NK-92 treated with Interleukin-12 subunit alpha and Interleukin-12 subunit beta, amount 100 ng/mL, for 24 hours (cell line): ENCODE data around the gene LDLRAD3.

ENCODE experiments used
- DNase-seq: peaks from one replicate; lab custom pipeline; 2025; lab: John Stamatoyannopoulos, UW

Gene LDLRAD3

DNA sequence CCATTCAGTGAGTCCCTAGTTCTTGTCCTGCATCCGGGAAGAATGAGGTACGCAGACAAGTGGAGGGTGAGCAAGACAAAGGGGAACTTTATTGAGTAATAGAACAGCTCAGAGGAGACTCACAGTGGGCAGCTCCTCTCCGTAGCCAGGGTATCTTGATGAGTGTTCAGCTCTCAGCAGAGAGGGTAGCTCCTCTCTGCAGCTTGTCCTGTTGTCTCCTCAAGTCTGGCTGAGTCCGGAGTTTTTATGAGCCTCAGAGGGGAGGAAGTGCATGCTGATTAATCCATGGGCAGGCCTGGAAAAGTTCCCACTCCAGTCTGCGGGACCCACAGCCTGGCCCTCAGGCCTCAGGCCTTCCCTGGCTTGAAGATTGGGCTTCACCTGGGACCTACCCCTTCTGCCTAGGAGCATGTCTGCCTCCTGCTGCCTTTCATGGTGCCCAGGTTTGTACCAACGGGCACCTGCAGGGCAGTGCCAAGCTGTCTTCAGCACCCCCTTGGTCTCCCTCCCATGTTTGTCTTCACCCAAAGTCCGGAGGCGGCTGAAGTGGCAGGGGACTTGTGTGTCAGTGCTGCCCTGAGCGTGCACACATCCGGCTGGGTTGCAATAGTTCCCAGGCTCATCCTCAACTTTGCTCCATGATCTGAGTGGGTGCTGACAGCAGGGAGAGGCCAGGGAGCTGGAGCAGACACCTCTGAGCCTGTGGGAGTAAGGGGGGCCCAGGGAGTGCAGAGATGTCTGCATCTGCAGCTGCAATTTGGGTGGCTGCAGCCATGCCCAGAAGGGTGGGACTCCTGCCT is 134.2 kb downstream of the LDLRAD3 start:
- no peak for DNase-seq

DNA sequence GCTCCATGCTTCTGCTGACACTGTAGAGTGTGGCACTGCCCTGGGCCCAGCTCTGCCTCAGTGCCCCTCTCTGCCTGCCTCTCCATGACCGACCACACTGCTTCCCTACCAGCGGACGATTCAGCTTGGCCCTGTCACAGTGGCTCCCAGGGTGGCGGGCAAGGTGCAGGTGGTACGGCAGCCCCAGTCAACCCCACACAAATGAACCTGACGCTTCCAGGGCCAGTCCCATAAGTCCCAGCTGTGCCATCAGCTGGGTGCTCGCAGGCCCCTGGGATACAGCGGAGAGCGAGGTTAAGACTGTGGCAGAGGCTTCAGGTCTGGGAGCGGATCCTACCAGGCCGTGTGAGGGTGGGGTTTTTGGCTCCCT is 134.8 kb downstream of the LDLRAD3 start:
- no peak for DNase-seq

DNA sequence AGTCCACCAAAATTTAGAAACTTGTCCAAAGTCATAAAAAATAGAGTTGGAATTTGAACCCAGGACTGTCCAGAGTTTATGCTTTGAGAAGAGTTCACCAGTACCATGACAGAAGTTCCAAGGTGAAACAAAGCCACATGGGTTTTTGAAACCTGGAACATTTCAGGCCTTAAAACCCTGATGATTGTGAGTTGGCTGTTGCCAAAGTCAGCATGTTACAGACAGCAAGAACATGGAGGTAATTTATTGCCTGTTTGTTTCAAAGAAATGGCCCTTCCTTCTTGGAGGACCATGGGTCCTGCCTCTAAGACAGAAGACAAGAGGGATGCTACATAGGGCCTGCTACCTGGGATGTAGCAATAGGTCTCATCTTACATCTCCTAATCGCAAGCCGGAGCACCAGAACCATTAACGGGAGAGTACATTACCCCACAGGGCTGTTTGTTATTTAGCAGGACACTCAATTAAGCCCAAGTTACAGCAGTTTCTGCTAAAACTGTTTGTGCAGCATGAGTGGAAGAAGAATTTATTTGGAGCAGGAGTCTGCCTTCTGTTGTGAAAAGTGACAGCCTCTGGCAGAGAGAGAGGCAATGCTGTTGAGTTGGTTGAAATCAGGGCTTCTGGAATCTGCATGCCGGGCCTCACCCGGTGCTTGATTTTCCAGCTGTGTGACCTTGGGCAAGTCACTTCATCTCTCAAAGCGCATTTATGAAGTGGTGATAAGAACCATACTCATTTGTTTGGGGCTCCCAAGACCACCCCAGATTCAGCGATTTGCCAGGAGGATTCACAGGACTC is 136.2 kb downstream of the LDLRAD3 start:
- no peak for DNase-seq

DNA sequence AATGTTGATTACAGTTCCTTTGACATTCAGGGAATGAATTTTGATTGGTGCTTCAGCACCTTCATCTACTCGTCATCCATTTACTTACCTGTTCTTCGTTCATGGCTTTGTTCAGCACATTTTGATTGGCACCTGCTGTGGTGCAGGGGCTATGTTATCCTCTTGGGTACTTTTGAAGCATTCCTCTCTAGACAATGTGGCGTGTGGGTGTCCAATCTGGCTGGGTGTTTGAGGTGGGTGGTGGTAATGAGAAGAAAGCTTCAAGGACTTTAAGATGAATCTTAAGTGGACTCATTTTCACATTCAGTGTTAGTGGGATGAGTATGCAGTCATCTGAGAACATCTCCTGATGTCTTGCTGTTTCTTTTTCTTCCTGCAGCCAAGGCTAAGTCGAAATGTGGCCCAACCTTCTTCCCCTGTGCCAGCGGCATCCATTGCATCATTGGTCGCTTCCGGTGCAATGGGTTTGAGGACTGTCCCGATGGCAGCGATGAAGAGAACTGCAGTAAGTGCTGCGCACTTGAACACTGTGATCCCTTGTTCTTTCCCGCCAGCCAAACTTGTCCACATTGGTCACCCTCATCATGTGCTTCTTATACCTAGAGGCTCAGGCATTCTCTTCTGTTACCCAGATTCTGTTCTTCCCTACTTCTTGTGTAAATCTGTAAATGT is 137.5 kb downstream of the LDLRAD3 start:
- DNase-seq = no peak

DNA sequence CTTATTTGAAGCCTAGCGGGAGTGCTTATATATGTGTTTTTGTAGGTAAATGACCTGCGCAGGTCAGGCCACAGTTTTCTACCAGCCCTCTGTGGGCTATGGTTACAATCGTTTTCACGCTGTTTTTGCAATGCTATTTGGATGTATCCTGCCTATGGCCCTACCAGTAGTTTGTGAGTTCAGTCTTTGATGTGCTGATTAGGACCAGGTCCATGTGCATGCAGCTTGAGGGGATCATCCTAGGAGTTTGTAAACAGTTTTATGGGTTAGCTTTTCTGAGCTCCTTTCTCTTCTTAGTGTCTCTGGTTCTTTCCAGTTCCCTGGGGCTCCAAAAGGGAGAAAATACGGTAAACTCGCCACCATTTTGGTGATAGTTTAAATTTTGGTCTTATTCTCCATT is 142.5 kb downstream of the LDLRAD3 start:
- DNase-seq = no peak

DNA sequence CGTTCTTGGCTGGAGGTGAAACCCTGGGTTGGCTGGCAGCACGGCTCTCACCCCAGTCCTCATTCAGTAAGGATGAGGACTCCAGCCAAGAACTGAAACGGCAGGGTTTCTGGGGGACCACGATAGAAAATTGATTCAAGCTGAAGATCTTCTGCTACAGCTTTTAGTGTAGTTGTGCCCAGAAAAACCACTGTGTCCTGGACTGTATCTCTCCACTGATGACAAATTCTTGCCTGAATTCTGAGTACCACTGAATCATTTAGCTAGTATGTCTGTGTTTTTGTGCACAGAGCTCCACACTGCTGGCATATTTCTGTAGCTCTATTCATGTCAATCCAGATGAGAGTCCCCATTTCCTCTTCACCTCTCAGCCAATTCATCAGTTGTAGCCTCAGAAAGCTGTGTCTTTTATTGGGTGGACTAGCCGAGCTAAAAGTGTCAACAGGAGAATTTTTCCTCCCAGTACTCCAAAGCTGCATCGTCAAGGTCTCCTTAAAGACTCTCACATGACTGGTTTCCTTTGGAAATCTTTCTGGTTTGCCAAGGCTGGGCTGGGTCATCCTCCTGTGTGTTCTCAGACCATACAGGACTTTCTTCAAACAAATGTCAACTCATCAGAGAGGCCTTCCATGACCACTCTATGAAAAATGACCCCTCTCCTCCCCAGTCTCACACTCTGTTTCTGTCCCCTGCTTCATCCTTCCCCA is 144.6 kb downstream of the LDLRAD3 start:
- no peak for DNase-seq

DNA sequence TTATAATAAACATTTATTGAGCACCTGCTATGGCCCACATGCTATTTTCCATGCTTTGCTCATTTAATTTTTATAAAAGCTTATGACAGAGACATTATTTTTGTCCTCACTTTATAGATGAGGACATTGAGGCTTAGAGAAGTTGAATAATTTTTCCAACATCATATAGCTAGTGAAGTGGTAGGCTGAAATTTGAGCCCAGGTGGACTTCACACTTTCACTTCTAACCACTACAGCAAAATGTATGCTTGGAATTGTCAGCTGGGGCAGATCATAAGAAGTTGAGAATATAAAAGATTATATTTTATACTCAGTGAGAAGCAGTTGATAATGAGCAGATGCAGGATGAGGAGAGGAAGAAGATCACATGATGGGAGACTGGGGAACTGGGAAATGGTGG is 146.1 kb downstream of the LDLRAD3 start:
- DNase-seq = no peak

DNA sequence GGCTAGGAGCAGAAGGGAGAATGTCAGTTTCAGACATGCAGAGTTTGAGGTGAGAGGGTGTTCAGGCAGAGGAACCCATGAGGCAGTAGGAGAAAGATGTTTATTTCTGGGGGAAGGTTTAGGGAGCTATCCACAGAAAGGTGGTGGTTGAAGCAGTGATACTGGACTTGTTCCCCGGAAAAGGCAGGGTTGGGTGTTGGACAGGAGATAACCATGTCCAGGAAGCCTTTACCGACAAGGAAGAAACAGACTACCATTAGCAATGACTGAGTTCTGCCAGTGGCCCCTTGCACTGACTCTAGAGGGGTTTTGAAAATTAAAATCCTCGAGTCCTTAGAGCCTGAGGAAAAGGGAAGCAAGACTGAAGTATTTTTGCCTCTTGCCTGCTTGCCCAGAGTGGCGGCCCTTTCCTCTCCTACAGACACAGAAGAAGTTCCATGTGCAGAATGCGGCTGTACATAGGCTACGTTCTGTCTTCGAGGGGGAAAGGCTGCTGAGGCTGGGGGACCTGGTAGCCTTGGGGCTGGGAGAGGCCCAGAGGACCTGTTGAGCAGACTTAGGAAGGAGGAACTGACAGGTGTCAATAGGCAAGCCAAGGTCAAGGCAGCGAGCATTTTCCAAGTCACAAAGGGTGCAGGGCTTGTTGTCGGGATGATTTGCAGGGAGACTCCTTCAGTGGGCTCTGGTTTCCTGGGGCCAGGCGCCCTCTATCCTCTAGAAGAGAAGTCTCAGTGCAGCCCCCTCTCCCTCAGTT is 146.7 kb downstream of the LDLRAD3 start:
- DNase-seq = no peak

DNA sequence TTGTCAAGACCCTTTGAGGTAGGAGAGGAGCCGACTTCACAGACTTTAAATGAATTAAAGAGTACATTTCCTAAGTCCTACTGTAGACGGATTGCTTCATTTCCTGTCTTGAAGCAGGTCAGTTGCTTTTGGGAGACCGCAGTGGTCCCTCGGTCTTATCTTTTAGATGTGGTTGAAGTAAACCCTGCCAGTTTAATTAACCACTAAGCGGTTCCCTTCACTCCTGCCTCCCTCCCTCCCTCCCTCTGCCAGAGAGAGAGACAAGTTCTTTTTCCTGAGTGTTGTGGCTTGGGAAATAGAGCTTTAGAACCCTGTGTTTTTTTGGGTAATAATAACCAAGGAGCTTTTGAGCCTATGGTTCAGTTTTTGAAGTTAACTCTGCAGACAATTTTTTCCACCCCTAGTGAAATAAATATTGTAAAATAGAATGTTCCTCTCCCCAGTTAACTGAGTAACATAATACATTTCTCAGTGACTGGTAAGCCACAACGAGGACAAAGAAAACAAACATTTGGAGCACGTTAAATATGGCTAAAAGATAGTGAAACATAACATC is 147.5 kb downstream of the LDLRAD3 start:
- DNase-seq = no peak

DNA sequence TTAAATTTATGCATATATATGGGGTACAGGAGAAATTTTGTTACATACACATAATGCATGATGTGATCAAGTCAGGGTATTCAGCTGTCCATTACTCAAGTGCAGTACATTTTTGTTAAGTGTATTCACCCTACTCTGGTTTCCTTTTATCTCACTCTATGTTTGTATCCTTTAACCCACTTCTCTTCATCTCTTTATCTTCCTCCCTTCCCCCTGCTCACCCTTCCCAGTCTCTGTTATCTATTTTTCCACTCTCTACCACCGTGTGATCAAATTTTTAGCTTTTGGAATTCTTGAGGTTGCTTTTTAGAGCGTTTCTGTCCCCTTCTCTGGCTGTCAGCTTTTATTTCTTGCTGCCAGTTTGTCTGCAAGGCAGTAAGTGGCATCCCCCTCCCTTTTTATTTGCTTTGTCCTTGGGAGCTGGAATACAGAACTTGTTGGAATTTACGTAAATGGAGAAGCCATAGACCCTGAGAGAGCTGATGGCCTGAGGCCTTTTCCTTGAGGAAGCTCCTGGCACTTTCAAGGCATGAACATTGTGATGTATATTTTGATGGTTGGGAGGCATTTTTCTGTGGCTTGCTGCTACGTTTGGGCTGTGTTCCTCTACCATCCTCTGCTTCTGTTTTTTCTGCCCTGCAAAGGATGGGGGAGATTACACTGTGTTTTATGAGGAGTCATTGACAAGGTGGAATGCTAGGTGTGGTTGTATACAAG is 148.6 kb downstream of the LDLRAD3 start:
- no peak for DNase-seq

DNA sequence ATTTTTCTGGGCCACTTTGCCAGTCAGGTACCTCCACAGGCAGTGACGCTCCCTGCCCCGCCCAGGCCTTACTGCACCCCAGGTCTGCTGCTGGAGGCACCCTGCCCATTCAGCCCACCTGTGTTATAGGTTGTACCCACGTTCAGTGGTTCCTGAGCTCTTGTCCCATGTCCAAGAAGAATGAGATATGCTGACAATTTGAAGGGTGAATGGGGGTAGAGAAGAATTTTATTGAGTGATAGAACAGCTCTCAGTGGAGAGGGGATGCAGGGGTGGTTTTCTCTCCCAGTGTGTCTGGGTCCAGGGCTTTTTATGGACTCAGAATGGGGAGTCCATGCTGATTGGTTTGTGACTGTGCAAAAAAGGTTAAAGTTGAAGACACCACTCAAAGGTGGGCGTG is 149.7 kb downstream of the LDLRAD3 start:
- DNase-seq = no peak

DNA sequence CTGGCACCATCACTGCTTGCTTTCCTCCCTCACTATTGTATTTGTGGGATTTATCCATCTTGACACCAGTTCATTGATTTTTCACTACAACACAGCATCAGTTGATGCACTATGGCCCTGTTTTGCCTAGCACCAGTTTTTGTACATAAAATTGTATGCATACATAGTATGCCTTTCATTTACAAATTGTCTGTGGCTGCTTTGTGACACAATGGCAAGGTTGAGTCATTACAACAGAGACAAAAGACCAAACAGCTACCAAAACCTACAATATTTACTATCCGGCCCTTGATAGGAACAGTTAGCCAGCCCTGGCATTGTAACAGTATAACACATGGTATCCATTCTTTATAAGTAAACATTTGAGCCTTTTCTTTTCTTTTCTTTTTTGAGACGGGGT is 150.3 kb downstream of the LDLRAD3 start:
- no peak for DNase-seq

DNA sequence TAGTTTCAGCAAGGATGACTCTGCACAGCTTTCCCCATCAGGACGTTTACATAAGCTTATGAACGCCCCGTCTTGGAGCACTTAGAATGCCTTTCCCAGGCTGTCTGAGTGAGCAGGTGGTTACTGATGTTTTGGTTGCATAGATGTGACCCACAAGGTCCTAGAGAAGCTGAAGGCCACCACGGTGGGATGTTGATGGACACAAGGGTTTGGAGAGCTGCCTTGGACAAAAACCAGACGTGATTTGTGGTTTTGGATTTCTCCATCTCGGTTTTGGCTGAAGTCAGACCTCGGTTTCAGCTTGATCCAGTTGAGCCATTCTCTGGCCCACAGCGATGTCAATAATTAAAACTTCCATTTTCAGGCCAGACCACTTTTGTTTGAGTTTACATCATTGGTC is 151.9 kb downstream of the LDLRAD3 start:
- DNase-seq = no peak

DNA sequence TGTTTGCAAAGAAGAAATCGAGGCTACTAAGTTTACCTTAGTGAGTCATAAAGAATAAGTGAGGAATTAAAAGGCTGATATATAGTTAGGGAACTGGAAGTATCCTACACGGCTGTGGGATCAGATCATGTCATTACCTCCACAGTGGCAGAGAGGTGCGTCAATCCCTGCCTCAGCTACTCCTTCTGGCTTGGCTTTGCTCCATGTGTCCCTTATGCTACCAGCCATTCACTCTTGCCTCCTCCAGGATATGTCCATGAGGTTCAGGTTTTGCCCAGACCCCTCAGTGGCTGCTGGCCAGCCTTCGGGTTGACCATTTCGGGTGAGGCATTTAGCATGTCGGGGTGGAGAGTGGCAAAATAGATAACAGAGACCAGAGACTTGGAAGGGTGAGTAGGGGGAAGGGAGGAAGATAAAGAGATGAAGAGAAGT is 153.4 kb downstream of the LDLRAD3 start:
- DNase-seq = no peak

DNA sequence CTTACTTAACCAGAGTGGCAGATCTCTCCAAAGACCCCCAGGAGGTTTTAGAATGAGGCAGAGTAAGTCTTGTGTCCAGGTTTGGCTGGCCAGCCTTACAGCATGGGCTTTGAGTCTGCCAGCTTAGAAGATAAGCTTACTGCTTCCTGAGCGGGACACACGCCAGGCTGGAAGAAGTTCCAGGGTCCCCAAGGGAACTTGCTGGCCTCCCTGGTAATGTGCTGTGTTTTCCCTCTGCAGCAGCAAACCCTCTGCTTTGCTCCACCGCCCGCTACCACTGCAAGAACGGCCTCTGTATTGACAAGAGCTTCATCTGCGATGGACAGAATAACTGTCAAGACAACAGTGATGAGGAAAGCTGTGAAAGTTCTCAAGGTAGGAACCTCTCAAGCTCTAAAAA is 154.2 kb downstream of the LDLRAD3 start:
- no peak for DNase-seq

DNA sequence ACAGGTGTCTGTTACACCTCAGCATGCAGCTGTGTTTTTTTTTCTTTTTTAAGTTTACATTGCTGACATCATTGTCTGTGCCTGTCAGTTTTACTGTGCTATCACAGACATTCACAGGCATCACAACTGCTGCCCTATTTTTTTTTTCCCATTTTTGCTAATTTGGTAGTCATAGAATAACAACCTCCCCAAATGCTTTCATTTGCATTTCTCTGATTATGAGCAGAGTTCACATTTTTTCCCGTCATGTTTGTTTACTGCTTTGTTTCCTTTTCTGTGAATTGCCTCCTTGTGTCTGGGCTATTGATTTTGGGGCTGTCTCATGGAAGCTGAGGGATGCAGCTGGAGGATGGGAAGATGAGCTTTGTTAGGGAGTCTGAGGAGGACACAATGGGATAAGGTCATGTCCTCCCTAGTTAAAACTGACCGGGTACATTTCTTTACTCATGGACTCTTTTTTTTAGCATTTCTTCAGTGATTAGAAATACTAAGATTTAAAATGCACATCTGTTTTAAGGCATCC is 155.1 kb downstream of the LDLRAD3 start:
- no peak for DNase-seq

DNA sequence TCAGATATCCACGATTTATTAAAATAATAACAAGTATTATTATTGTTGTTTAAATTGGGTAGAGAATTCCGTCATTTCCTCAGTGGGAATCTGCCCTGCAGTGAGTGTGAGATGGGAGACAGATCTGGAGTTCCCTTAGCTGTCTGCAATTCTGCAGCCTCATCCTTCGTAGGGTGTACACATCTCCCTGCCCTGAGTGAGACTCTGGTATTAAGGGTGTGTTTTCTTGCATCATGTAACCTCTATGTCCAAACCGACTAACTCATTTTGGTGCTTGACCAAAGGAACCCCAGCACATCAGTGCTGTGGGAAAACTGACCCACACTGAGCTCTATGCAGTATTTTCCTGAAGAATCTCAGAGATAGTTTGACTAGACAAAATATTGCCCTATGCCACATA is 157.6 kb downstream of the LDLRAD3 start:
- DNase-seq = no peak

DNA sequence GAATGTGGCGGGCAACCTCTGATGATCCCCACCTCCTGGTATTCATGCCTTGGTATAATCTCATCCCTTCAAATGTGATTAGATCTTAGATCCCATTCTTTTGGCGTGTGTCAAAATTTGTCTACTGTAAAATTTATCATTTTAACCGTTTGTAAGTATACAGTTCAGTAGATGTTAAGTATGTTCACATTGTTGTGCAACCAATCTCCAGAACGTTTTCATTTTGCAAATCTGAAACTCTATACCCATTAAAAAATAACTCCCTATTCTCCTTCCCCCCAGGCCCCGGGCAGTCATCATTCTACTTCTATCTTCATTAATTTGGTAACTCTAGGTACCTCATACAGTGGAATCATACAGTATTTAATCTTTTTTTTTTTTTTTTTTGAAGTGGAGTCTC is 159.0 kb downstream of the LDLRAD3 start:
- no peak for DNase-seq

DNA sequence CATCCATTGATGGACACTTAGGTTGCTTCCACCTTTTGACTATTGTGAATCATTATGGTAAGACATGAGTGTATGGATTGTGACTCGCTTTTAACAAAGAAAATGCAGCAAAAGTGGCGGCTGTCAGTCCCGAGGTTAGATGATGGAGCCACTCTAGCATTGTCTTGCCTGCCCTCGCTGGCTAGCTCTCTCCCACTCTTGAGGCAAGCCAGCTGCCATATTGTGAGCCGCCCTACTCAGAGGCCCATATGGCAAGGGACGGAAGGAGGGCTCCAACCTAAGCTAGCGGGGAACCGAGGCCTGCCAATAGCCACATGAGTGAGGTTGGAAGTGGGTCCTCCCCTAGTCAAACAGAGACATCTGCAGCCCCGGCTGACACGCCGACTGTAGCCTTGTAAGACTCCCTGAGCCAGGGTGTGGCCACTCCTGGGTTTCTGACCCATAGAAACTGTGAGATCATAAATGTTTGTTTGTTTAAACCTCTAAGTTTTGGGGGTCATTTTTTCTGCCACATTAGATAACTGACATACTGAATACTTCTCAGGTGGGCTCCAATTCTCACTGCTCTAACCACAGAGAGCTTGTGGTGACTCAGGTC is 160.2 kb downstream of the LDLRAD3 start:
- DNase-seq = no peak

DNA sequence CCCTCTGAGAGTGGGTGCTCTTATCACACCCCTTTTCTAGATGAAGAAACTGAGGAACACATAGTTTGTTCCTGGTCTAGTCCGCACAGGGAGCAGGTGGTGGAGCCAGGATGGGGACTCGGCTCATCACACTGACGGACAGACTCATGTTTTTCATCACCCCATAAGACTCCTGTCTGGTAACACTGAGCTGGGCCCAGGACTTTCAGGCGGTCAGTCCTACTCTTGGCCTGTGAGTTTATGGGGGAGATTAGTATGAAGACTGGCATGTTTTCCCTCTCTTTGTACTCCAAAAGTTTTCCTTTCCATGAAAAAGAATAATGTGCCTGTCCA is 160.8 kb downstream of the LDLRAD3 start:
- no peak for DNase-seq
